Measurements from ENCODE around the gene KIAA1958. TPM values are rescaled to one million over a fixed set of nuclear protein-coding genes. Genes with fewer than 3 reads are reported as not detected.

The KIAA1958 gene
- 1.5 to 2.6 TPM (median 2.1 TPM) in 5 replicates for total RNA-seq (2022; extraction: Qiagen RNA extraction; ENCODE audit: low read depth)

GRCh38 chr9:112486221-112487007 is at the start of gene KIAA1958:
Gene KIAA1958, plus strand, starts transcription at chr9:112486827. Its CDS starts 87,254 bp downstream, at chr9:112574081.

GRCh38 chr9:112717661-112718331 is 231.2 kb downstream of the KIAA1958 start, which contains the start of gene INIP:
Gene INIP, minus strand, starts transcription at chr9:112718117. Its CDS starts 1,632 bp downstream, at chr9:112716485.

Other genes starting within 250 kb of the KIAA1958 start
- 22.4 to 40.5 TPM (median 32.7 TPM) in 5 replicates for gene PTBP3, start 153.2 kb upstream of the KIAA1958 start, total RNA-seq (2022; extraction: Qiagen RNA extraction; ENCODE audit: low read depth)
- gene HSDL2, start 106.7 kb upstream of the KIAA1958 start, total RNA-seq (2022; extraction: Qiagen RNA extraction; ENCODE audit: low read depth) = 24.4 to 31.0 TPM (median 25.8 TPM) in 5 replicates
- gene INIP, start 231.3 kb downstream of the KIAA1958 start, total RNA-seq (2022; extraction: Qiagen RNA extraction; ENCODE audit: low read depth) = 13.8 to 21.0 TPM (median 15.9 TPM) in 5 replicates